Measurements from ENCODE around the gene COG2.
"Not testable (repeated sequence)": the region's sequence is repeated elsewhere in the genome, so short reads cannot be mapped to it uniquely, and the experiment has no call there.

Gene COG2

DNA sequence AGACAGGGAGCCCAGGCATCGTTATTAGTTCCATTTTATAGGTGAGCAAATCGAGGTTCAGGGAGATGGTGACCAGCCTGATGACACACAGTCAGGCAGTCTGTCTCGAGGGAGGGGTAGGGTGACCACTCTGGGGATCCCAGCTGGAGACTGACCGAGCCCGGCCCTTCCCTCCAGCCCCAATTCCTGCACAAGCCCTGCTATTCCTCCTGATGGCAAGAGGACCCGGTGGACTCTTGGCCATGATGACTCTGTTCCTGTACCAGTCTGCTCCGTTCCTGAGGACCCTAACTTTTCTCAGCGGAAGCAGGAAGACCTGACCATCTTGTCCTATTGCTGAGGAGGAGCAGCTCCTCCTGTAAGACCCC is 71.2 kb downstream of the COG2 start:
- Histone ChIP-seq H3K36me3 (peaks cover 0 to 4% (median 0%) of the 10 kb centered on the region in 3 donors), H3K27ac (peak overlapping the region; percentile 50 to 53), H3K4me1 (peaks cover 3 to 17% (median 10%) of the 10 kb centered on the region in 4 donors), H3K9me3 (no peaks in the 10 kb centered on the region), H3K4me3 (peak overlapping the region; percentile 39 to 52), H3K27me3 (no peaks in the 10 kb centered on the region)
- no peak for DNase-seq
- TF ChIP-seq, protein P1, sequence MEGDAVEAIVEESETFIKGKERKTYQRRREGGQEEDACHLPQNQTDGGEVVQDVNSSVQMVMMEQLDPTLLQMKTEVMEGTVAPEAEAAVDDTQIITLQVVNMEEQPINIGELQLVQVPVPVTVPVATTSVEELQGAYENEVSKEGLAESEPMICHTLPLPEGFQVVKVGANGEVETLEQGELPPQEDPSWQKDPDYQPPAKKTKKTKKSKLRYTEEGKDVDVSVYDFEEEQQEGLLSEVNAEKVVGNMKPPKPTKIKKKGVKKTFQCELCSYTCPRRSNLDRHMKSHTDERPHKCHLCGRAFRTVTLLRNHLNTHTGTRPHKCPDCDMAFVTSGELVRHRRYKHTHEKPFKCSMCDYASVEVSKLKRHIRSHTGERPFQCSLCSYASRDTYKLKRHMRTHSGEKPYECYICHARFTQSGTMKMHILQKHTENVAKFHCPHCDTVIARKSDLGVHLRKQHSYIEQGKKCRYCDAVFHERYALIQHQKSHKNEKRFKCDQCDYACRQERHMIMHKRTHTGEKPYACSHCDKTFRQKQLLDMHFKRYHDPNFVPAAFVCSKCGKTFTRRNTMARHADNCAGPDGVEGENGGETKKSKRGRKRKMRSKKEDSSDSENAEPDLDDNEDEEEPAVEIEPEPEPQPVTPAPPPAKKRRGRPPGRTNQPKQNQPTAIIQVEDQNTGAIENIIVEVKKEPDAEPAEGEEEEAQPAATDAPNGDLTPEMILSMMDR (IDR thresholded peaks at IDR 0.05) = no peak
- intact Hi-C loops (cut with DNase I; ENCODE audit: low total_unique reads) = no loop called here

GRCh38 chr1:230713915-230714764 is 71.9 kb downstream of the COG2 start, which contains the start of gene AGT:
Gene AGT, minus strand, starts transcription at chr1:230714122. Its CDS starts 3,299 bp downstream, at chr1:230710823.
- Histone ChIP-seq H3K9me3 (no peaks in the 10 kb centered on the region), H3K27ac (peak within 1 kb of the TSS; percentile 50 to 53), H3K27me3 (no peaks in the 10 kb centered on the region), H3K4me1 (peaks cover 3 to 17% (median 10%) of the 10 kb centered on the region in 4 donors), H3K36me3 (peaks cover 0 to 4% (median 0%) of the 10 kb centered on the region in 3 donors), H3K4me3 (peak within 1 kb of the TSS; percentile 39 to 52)
- intact Hi-C loops (cut with DNase I; ENCODE audit: low total_unique reads) = no loop called here
- peak; percentile 83 to 86 for DNase-seq
- TF ChIP-seq, protein P1 (IDR thresholded peaks at IDR 0.05) = no peak

- Histone ChIP-seq H3K9me3 (no peaks in the 10 kb centered on the region), H3K4me1 (peaks cover 3 to 17% (median 10%) of the 10 kb centered on the region in 4 donors), H3K27me3 (no peaks in the 10 kb centered on the region), H3K4me3 (no peak overlapping the region), H3K27ac (no peak overlapping the region), H3K36me3 (no peaks in the 10 kb centered on the region)
- intact Hi-C loops (cut with DNase I; ENCODE audit: low total_unique reads) = no loop called here
- DNase-seq = no peak
- TF ChIP-seq, protein P1 (IDR thresholded peaks at IDR 0.05) = no peak
Observed at GRCh38 chr1:230715510-230715909, 73.2 kb downstream of the COG2 start.

DNA sequence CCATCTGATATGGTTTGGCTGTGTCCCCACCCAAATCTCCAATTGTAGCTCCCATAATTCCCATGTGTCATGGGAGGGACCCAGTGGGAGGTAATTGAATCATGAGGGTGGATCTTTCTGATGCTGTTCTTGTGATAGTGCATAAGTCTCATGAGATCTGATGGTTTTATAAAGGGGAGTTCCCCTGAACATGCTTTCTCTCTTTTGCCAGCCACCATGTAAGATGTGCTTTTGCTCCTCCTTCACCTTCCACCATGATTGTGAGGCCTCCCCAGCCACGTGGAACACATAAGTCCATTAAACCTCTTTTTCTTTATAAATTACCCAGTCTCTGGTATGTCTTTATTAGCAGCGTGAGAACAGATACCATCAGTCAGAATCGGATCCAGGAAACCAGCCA is 74.2 kb downstream of the COG2 start:
- intact Hi-C loops (cut with DNase I; ENCODE audit: low total_unique reads) = not testable (repeated sequence)

DNA sequence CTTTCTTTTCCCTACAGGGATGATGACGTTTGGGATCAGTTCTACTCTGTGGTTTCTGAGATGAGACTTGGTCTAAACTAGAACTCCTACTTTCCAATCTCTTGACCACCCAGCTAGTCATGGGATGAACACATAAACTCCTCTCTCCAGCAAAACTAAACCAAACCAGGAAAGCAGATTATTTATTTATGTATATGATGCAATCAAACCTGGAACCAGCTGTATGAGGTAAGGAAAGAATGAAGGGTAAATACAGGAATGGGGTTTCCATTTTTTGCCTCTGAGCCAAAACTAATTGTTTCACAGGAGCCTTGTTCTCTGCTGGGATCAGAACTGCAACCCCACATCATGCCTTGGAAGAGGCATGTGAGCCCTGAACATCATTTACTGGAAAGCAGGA is 75.0 kb downstream of the COG2 start:
- H3K36me3 ChIP-seq = no peaks in the 10 kb centered on the region
- no peaks in the 10 kb centered on the region for H3K9me3 ChIP-seq
- H3K4me3 ChIP-seq = no peak overlapping the region
- peaks cover 3 to 17% (median 10%) of the 10 kb centered on the region in 4 donors for H3K4me1 ChIP-seq
- intact Hi-C loops (cut with DNase I; ENCODE audit: low total_unique reads) = no loop called here
- TF ChIP-seq, protein P1 (IDR thresholded peaks at IDR 0.05) = no peak
- H3K27me3 ChIP-seq = no peaks in the 10 kb centered on the region
- DNase-seq = no peak
- no peak overlapping the region for H3K27ac ChIP-seq

More for the DNA sequence above, 74.2 kb downstream of the COG2 start:
- not testable (repeated sequence) for H3K9me3 ChIP-seq, DNase-seq, H3K27ac ChIP-seq, H3K27me3 ChIP-seq, H3K36me3 ChIP-seq, H3K4me3 ChIP-seq
- H3K4me1 ChIP-seq = peaks cover 3 to 17% (median 10%) of the 10 kb centered on the region in 4 donors

DNA sequence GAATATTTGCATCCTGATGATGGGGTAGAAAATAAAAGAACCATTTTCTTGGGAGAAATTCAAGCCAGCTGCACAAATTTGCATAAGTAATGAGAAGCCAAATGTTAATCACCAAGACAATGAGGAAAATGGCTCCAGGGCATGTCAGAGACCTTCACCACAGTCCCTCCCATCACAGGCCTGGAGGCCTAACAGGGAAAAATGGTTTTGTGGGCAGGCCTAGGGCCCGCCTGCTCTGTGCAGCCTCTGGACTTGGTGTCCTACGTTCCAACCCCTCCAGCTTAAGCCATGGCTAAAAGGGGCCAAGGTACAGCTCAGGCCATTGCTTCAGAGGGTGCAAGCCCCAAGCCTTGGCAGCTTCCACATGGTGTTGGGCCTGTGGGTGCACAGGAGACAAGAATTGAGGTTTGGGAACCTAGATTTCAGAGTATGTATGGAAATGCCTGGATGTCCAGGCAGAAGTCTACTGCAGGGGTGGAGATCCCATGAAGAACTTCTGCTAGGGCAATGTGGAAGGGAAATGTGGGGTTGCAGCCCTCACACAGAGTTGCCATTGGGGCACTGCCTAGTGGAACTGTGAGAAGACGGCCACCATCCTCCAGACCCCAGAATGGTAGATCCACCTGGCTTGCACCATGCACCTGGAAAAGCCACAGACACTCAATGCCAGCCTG is 79.7 kb downstream of the COG2 start:
- H3K27ac ChIP-seq; DNase-seq; intact Hi-C loops (cut with DNase I; ENCODE audit: low total_unique reads); H3K27me3 ChIP-seq; H3K36me3 ChIP-seq; H3K9me3 ChIP-seq; H3K4me3 ChIP-seq: not testable (repeated sequence)
- peaks cover 0 to 23% (median 6%) of the 10 kb centered on the region in 4 donors for H3K4me1 ChIP-seq
